GM12878 (cell line): Measurements from ENCODE around the gene UNC13B. TPM values are rescaled to one million over a fixed set of nuclear protein-coding genes. Genes with fewer than 3 reads are reported as not detected.

Source experiments
- ATAC-seq: fragments of 200-7000 bp; cut with Tn5 transposase; 3 replicates; pipeline ENCODE4 v1.9.1; 2020; ENCODE audit warnings: mild to moderate bottlenecking, moderate library complexity
- BruUV-seq: library from RNA; stranded (reverse); fragments of 400-500 nt; replicated peaks from 2 replicates; lab custom pipeline; 2021; lab: Mats Ljungman, UMichigan
- CTCF ChIA-PET: fragments of 300-600 bp; sonication (Branson Sonifier 250); formaldehyde crosslinking; extraction: SDS; loops from one replicate; lab custom pipeline; 2021; ENCODE audit warnings: inconsistent platforms; lab: Yijun Ruan, JAX
- POLR2A ChIA-PET: fragments of 350-600 bp; formaldehyde crosslinking; extraction: SDS; loops from one replicate; lab custom pipeline; 2021; ENCODE audit warnings: inconsistent platforms; lab: Charles Lee
- RAD21 ChIA-PET: fragments of 300-600 bp; sonication (Branson Sonifier 250); formaldehyde crosslinking; loops from one replicate; lab custom pipeline; 2023; ENCODE audit warnings: antibody characterized with exemption; ENCODE audit not compliant: unreplicated experiment; lab: Charles Lee
- SMC1A ChIA-PET: fragments of 300-600 bp; sonication (Branson Sonifier 250); formaldehyde crosslinking; loops from one replicate; lab custom pipeline; 2023; ENCODE audit not compliant: unreplicated experiment, uncharacterized antibody; lab: Charles Lee
- DNase-seq: peaks from one replicate; pipeline ENCODE4 v3.0.0-alpha.2; 2011; ENCODE audit warnings: low read depth, low spot score
- FAIRE-seq: peaks from 3 replicates; lab custom pipeline; 2011; peaks lifted over from hg19 to GRCh38; lab: Jason Lieb, UNC
- H2AFZ ChIP-seq: 2 replicates; pipeline ENCODE4 v1.6.0; 2011; ENCODE audit warnings: low read depth, low read length, control low read depth; ENCODE audit not compliant: control insufficient read depth
- H3K27ac ChIP-seq: 2 replicates; pipeline ENCODE4 v1.5.1; 2011; ENCODE audit warnings: control low read depth; ENCODE audit not compliant: control insufficient read depth, insufficient read depth
- H3K27me3 ChIP-seq, 2 experiments: replicated peaks in 1 of 2; 2 replicates each; pipeline versions ENCODE4 v1.6.0 to v1.6.1; 2011; ENCODE audit warnings: low read length in 1 of 2; ENCODE audit not compliant: control insufficient read depth in 2 of 2, insufficient read depth in 2 of 2
- H3K36me3 ChIP-seq, 2 experiments: 2 replicates each; pipeline ENCODE4 v1.5.1; 2011; ENCODE audit warnings: low read length in 1 of 2; ENCODE audit not compliant: control insufficient read depth in 2 of 2, insufficient read depth in 2 of 2
- H3K4me1 ChIP-seq: 2 replicates; pipeline ENCODE4 v1.6.1; 2011; ENCODE audit warnings: mild to moderate bottlenecking, low read length, moderate library complexity, mixed read lengths; ENCODE audit not compliant: control insufficient read depth, insufficient read depth
- H3K4me2 ChIP-seq: 2 replicates; pipeline ENCODE4 v1.6.0; 2011; ENCODE audit warnings: control low read depth; ENCODE audit not compliant: control insufficient read depth, insufficient read depth
- H3K4me3 ChIP-seq: fragments of 200-600 bp; sonication (generic); 2 replicates; pipeline ENCODE4 v1.5.1; 2016
- H3K79me2 ChIP-seq: 2 replicates; pipeline ENCODE4 v1.6.0; 2011; ENCODE audit warnings: low read length; ENCODE audit not compliant: control insufficient read depth, insufficient read depth
- H3K9ac ChIP-seq: 2 replicates; pipeline ENCODE4 v1.8.0; 2011; ENCODE audit warnings: low read length, control low read depth, mixed read lengths; ENCODE audit not compliant: control insufficient read depth, insufficient read depth
- H3K9me3 ChIP-seq: replicated peaks from 3 replicates; pipeline ENCODE4 v1.5.1; 2011; ENCODE audit warnings: mild to moderate bottlenecking, low read length; ENCODE audit not compliant: control insufficient read depth, insufficient read depth
- H4K20me1 ChIP-seq: 2 replicates; pipeline ENCODE4 v1.6.0; 2011; ENCODE audit not compliant: control insufficient read depth, insufficient read depth
- ASH2L ChIP-seq: fragments of 300-600, 200-600 bp; sonication (generic); IDR thresholded peaks from 2 replicates; pipeline ENCODE4 v1.6.1; 2017; ENCODE audit warnings: low read depth, mild to moderate bottlenecking, borderline replicate concordance
- BHLHE40 ChIP-seq, 2 experiments: fragments of 450-650 bp in 1 of 2; IDR thresholded peaks; 2 replicates each; pipeline ENCODE4 v1.6.1; 2011 to 2017; ENCODE audit warnings: low read depth in 2 of 2, borderline replicate concordance in 1 of 2, improper control_type of control experiment in 1 of 2, low read length in 1 of 2, mild to moderate bottlenecking in 1 of 2
- CBX5 ChIP-seq: sonication (generic); IDR thresholded peaks from 2 replicates; pipeline ENCODE4 v1.6.1; 2016; ENCODE audit warnings: low read depth, moderate library complexity, mild to moderate bottlenecking, inconsistent platforms
- EP300 ChIP-seq, 2 experiments: fragments of 150-350 bp in 1 of 2; IDR thresholded peaks; 2 replicates each; pipeline ENCODE4 v1.6.1; 2011 to 2012; ENCODE audit warnings: low read depth in 2 of 2, low read length in 2 of 2, borderline replicate concordance in 1 of 2, improper control_type of control experiment in 1 of 2, inconsistent platforms in 1 of 2; ENCODE audit not compliant: control insufficient read depth in 1 of 2
- GABPA ChIP-seq: IDR thresholded peaks from 2 replicates; pipeline ENCODE4 v1.6.1; 2014; ENCODE audit warnings: antibody characterized with exemption, low read depth, mild to moderate bottlenecking, inconsistent platforms
- IRF3 ChIP-seq: fragments of 450-650 bp; IDR thresholded peaks from 2 replicates; pipeline ENCODE4 v1.6.1; 2014; ENCODE audit warnings: mild to moderate bottlenecking
- KAT2A ChIP-seq: conservative IDR thresholded peaks from 2 replicates; pipeline ENCODE4 v1.6.1; 2011; ENCODE audit warnings: low read depth, low read length; ENCODE audit not compliant: control insufficient read depth
- KLF5 ChIP-seq: fragments of 450-650 bp; IDR thresholded peaks from 2 replicates; pipeline ENCODE4 v1.6.1; 2014; ENCODE audit warnings: mild to moderate bottlenecking; ENCODE audit not compliant: partially characterized antibody
- MLLT1 ChIP-seq: fragments of 450-650 bp; IDR thresholded peaks from 2 replicates; pipeline ENCODE4 v1.6.1; 2016; ENCODE audit warnings: mild to moderate bottlenecking
- MTA2 ChIP-seq: fragments of 450-650 bp; IDR thresholded peaks from 2 replicates; pipeline ENCODE4 v1.6.1; 2016; ENCODE audit warnings: low read depth, mild to moderate bottlenecking, moderate library complexity
- NKRF ChIP-seq: fragments of 450-650 bp; conservative IDR thresholded peaks from 2 replicates; pipeline ENCODE4 v1.6.1; 2017; ENCODE audit warnings: mild to moderate bottlenecking, moderate library complexity
- NR2C1 ChIP-seq: fragments of 450-650 bp; IDR thresholded peaks from 2 replicates; pipeline ENCODE4 v1.6.1; 2017; ENCODE audit warnings: antibody characterized with exemption, mild to moderate bottlenecking, moderate library complexity
- NR2C2 ChIP-seq: IDR thresholded peaks from 2 replicates; pipeline ENCODE4 v1.6.1; 2011; ENCODE audit warnings: borderline replicate concordance, low read depth; ENCODE audit not compliant: control insufficient read depth, insufficient read length
- WRNIP1 ChIP-seq: IDR thresholded peaks from 2 replicates; pipeline ENCODE4 v1.6.1; 2011; ENCODE audit warnings: low read depth, low read length, improper control_type of control experiment, borderline replicate concordance
- ZBED1 ChIP-seq: IDR thresholded peaks from 2 replicates; pipeline ENCODE4 v1.6.1; 2016; ENCODE audit warnings: borderline replicate concordance
- ZNF687 ChIP-seq: fragments of 450-650 bp; IDR thresholded peaks from 2 replicates; pipeline ENCODE4 v1.6.1; 2017; ENCODE audit warnings: mild to moderate bottlenecking, moderate library complexity
- WGBS: methylation state at CpG from one replicate; pipeline ENCODE4 v1.1.6; 2016; ENCODE audit warnings: low lambda C conversion rate; ENCODE audit not compliant: insufficient replicate concordance, insufficient coverage; ENCODE audit errors: missing lambda C conversion rate; 5-methylcytosine and 5-hydroxymethylcytosine counted together
- in situ Hi-C: fragments of 300-500 bp; cut with MboI; formaldehyde crosslinking; loops from 9 replicates; pipeline ENCODE4 v1.14.3; 2018; ENCODE audit warnings: mixed read lengths
- intact Hi-C: fragments of 100-400 bp; cut with micrococcal nuclease; formaldehyde crosslinking; loops from one replicate; pipeline ENCODE4 v1.14.2; 2022; ENCODE audit not compliant: unreplicated experiment
- polyA plus RNA-seq, 11 experiments: library from polyadenylated mRNA; depleted of rRNA in 4 of 11; unstranded in 6 of 11; stranded (reverse) in 5 of 11; fragments of >200 nt; fragmentation: Nextera tagmentation in 4 of 11; fragmentation: Illumina TruSeq in 1 of 11; extraction: Ambion mirVana in 4 of 11; extraction: Trizol in 1 of 11; gene quantifications; 1 replicate in 1 of 11; 2 replicates in 10 of 11; pipeline versions ENCODE4 v1.2.1 to v1.2.3, GENCODE V29; 2011 to 2016; ENCODE audit warnings: inconsistent platforms in 2 of 11, missing spikeins in 2 of 11, low read depth in 1 of 11
- total RNA-seq, 4 experiments: library from RNA; depleted of rRNA in 3 of 4; stranded (reverse); fragments of >200 nt in 3 of 4; fragmentation: Illumina TruSeq in 1 of 4; extraction: Trizol in 1 of 4; gene quantifications; 2 replicates each; pipeline versions ENCODE4 v1.2.1 to v1.2.3, GENCODE V29; 2013 to 2021

Gene UNC13B
- total and polyA plus RNA-seq, 10 of the 15 experiments (the other 5 are each of a cell fraction or from before 2014, with no cell fraction given), result under 0.01 to 0.42 (median 0.06) TPM; not detected in 4

- CTCF ChIA-PET, result no interaction called here
- no peak for DNase-seq
- SMC1A ChIA-PET, result interaction anchor here (1.2 kb wide), 1 partner anchor 16 kb away, joined by 3 read pairs; no protein-coding TSS in a partner anchor
- in situ Hi-C loops (no loop called here), intact Hi-C loops (no loop called here)
- no peaks in the 10 kb centered on the region for H3K9me3 ChIP-seq
- no TSS peak for BruUV-seq
- no peaks in the 10 kb centered on the region for H3K36me3 ChIP-seq
- RAD21 ChIA-PET, result no interaction called here
- H3K4me1 ChIP-seq, result no peaks in the 10 kb centered on the region
- POLR2A ChIA-PET, result no interaction called here
- H2AFZ ChIP-seq, result no peak overlapping the region
- no peak overlapping the region for H3K9ac ChIP-seq
- no peak overlapping the region for H3K4me3 ChIP-seq
- H3K27me3 ChIP-seq, result no peaks in the 10 kb centered on the region
- no peak for FAIRE-seq
- no peak for ATAC-seq
- no peaks in the 10 kb centered on the region for H3K79me2 ChIP-seq
- WGBS, result 25% methylated on average over 5 of the region's 5 CpGs
- H4K20me1 ChIP-seq, result no peaks in the 10 kb centered on the region; the same call in 1 of the 2 replicates
- H3K4me2 ChIP-seq, result no peak overlapping the region
- H3K27ac ChIP-seq, result no peak overlapping the region
- TF ChIP-seq ASH2L, result no peak
- no peak for TF ChIP-seq IRF3
- no peak for TF ChIP-seq KLF5
- no peak for TF ChIP-seq KAT2A
- no peak for TF ChIP-seq ZNF687
- TF ChIP-seq ZBED1, result no peak
- no peak for TF ChIP-seq BHLHE40 (IDR thresholded peaks at IDR 0.05; ENCODE audit: borderline replicate concordance in 1 of 2, low read depth in 2 of 2, low read length in 1 of 2)
- no peak for TF ChIP-seq CBX5
- TF ChIP-seq NR2C1, result no peak
- TF ChIP-seq NR2C2, result no peak
- TF ChIP-seq MTA2, result no peak
- no peak for TF ChIP-seq EP300 (IDR thresholded peaks at IDR 0.05; ENCODE audit: borderline replicate concordance in 1 of 2, control insufficient read depth in 1 of 2, low read depth in 2 of 2, low read length in 2 of 2)
- no peak for TF ChIP-seq NKRF
- TF ChIP-seq GABPA, result no peak
- TF ChIP-seq WRNIP1, result no peak
- TF ChIP-seq MLLT1, result no peak
These were observed 208.4 kb downstream of the UNC13B start for GRCh38 chr9:35370241-35370640.
